ENCODE results near the gene OOSP4B.
"Not testable (repeated sequence)": the region's sequence is repeated elsewhere in the genome, so short reads cannot be mapped to it uniquely, and the experiment has no call there.

OOSP4B gene

GRCh38 chr11:59973097-59973496 lies 43.9 kb upstream of the OOSP4B start:
- Histone ChIP-seq H3K9ac (ENCODE audit: low read length) (no peak overlapping the region), H3K27me3 (ENCODE audit: low read length) (no peaks in the 10 kb centered on the region), H3K9me2 (replicated peaks; ENCODE audit: insufficient read depth, low read length) (no peaks in the 10 kb centered on the region), H3K4me2 (ENCODE audit: low read depth, low read length, poor library complexity, severe bottlenecking) (no peak overlapping the region), H3F3A (ENCODE audit: insufficient read depth) (no peaks in the 10 kb centered on the region), H3K9me3 (ENCODE audit: insufficient read depth, low read length) (no peaks in the 10 kb centered on the region), H4K20me1 (ENCODE audit: low read depth, low read length) (no peaks in the 10 kb centered on the region), H2AFZ (ENCODE audit: low read depth, low read length, severe bottlenecking) (no peak overlapping the region), H3K27ac (ENCODE audit: low read depth, low read length) (no peak overlapping the region), H3K4me3 (ENCODE audit: insufficient read depth, low read length, poor library complexity, severe bottlenecking) (no peak overlapping the region), H3K36me3 (ENCODE audit: low read length) (no peaks in the 10 kb centered on the region), H3K79me2 (ENCODE audit: insufficient read depth, low read length) (no peaks in the 10 kb centered on the region)
- TF ChIP-seq EZH2phosphoT487 (conservative IDR thresholded peaks at IDR 0.05; ENCODE audit: low read length), result no peak
- TF ChIP-seq CTCF (IDR thresholded peaks at IDR 0.05; ENCODE audit: insufficient read depth, low read length, poor library complexity, severe bottlenecking), result no peak

- Histone ChIP-seq H3K4me2 (ENCODE audit: low read depth, low read length, poor library complexity, severe bottlenecking) (no peak overlapping the region), H3K27ac (ENCODE audit: low read depth, low read length) (no peak overlapping the region), H3K9me3 (ENCODE audit: insufficient read depth, low read length) (no peaks in the 10 kb centered on the region), H3K27me3 (ENCODE audit: low read length) (no peaks in the 10 kb centered on the region), H3F3A (ENCODE audit: insufficient read depth) (no peaks in the 10 kb centered on the region), H3K9me2 (replicated peaks; ENCODE audit: insufficient read depth, low read length) (no peaks in the 10 kb centered on the region), H3K4me3 (ENCODE audit: insufficient read depth, low read length, poor library complexity, severe bottlenecking) (no peak overlapping the region), H3K79me2 (ENCODE audit: insufficient read depth, low read length) (no peaks in the 10 kb centered on the region), H4K20me1 (ENCODE audit: low read depth, low read length) (no peaks in the 10 kb centered on the region), H3K36me3 (ENCODE audit: low read length) (no peaks in the 10 kb centered on the region), H3K9ac (ENCODE audit: low read length) (no peak overlapping the region), H2AFZ (ENCODE audit: low read depth, low read length, severe bottlenecking) (no peak overlapping the region)
- TF ChIP-seq CTCF (IDR thresholded peaks at IDR 0.05; ENCODE audit: insufficient read depth, low read length, poor library complexity, severe bottlenecking) (no peak), EZH2phosphoT487 (conservative IDR thresholded peaks at IDR 0.05; ENCODE audit: low read length) (no peak)
These were observed 35.7 kb upstream of the OOSP4B start for GRCh38 chr11:59981106-59981770.

GRCh38 chr11:59982037-59982436 lies 34.9 kb upstream of the OOSP4B start:
- H3F3A ChIP-seq (ENCODE audit: insufficient read depth); H3K36me3 ChIP-seq (ENCODE audit: low read length); H3K9me2 ChIP-seq (replicated peaks; ENCODE audit: insufficient read depth, low read length); H3K9ac ChIP-seq (ENCODE audit: low read length); H3K9me3 ChIP-seq (ENCODE audit: insufficient read depth, low read length); H3K27ac ChIP-seq (ENCODE audit: low read depth, low read length); H3K79me2 ChIP-seq (ENCODE audit: insufficient read depth, low read length); H3K27me3 ChIP-seq (ENCODE audit: low read length); H3K4me3 ChIP-seq (ENCODE audit: insufficient read depth, low read length, poor library complexity, severe bottlenecking); H2AFZ ChIP-seq (ENCODE audit: low read depth, low read length, severe bottlenecking); H3K4me2 ChIP-seq (ENCODE audit: low read depth, low read length, poor library complexity, severe bottlenecking); H4K20me1 ChIP-seq (ENCODE audit: low read depth, low read length): not testable (repeated sequence)

GRCh38 chr11:59983212-59983611 lies 33.8 kb upstream of the OOSP4B start:
- Histone ChIP-seq H3F3A (ENCODE audit: insufficient read depth) (no peaks in the 10 kb centered on the region), H2AFZ (ENCODE audit: low read depth, low read length, severe bottlenecking) (no peak overlapping the region), H3K9me2 (replicated peaks; ENCODE audit: insufficient read depth, low read length) (no peaks in the 10 kb centered on the region), H3K36me3 (ENCODE audit: low read length) (no peaks in the 10 kb centered on the region), H3K4me3 (ENCODE audit: insufficient read depth, low read length, poor library complexity, severe bottlenecking) (no peak overlapping the region), H3K79me2 (ENCODE audit: insufficient read depth, low read length) (no peaks in the 10 kb centered on the region), H3K9ac (ENCODE audit: low read length) (no peak overlapping the region), H3K27ac (ENCODE audit: low read depth, low read length) (no peak overlapping the region), H3K4me2 (ENCODE audit: low read depth, low read length, poor library complexity, severe bottlenecking) (no peak overlapping the region), H4K20me1 (ENCODE audit: low read depth, low read length) (no peaks in the 10 kb centered on the region), H3K9me3 (ENCODE audit: insufficient read depth, low read length) (no peaks in the 10 kb centered on the region), H3K27me3 (ENCODE audit: low read length) (no peaks in the 10 kb centered on the region)
- TF ChIP-seq CTCF (IDR thresholded peaks at IDR 0.05; ENCODE audit: insufficient read depth, low read length, poor library complexity, severe bottlenecking) (no peak), EZH2phosphoT487 (conservative IDR thresholded peaks at IDR 0.05; ENCODE audit: low read length) (no peak)
